Large intestine (tissue), 3 donors: ENCODE results near the gene SARNP. TPM values are rescaled to one million over a fixed set of nuclear protein-coding genes. Genes with fewer than 3 reads are reported as not detected.
A peak's percentile ranks its signal among the peaks of the same experiment; 100 is the strongest.

Experiments
- DNase-seq, 2 donors: peaks; one replicate each; pipeline versions ENCODE4 v3.0.0 to v3.0.0-alpha.2; 2013
- H3K27ac ChIP-seq: one replicate; pipeline ENCODE4 v1.5.1; 2013; ENCODE audit warnings: low read length
- H3K27me3 ChIP-seq: 2 replicates; pipeline ENCODE4 v1.6.1; 2013; ENCODE audit warnings: low read length; ENCODE audit not compliant: control insufficient read depth, insufficient read depth
- H3K36me3 ChIP-seq: 2 replicates; pipeline ENCODE4 v1.6.1; 2013; ENCODE audit warnings: low read length; ENCODE audit not compliant: control insufficient read depth, insufficient read depth
- H3K4me1 ChIP-seq: one replicate; pipeline ENCODE4 v1.6.1; 2013; ENCODE audit warnings: low read length; ENCODE audit not compliant: control insufficient read depth, insufficient read depth
- H3K4me3 ChIP-seq: one replicate; pipeline ENCODE4 v1.5.1; 2013; ENCODE audit warnings: low read length
- H3K9me3 ChIP-seq: one replicate; pipeline ENCODE4 v1.6.1; 2013; ENCODE audit warnings: mild to moderate bottlenecking, low read depth, low read length, moderate library complexity; ENCODE audit not compliant: control insufficient read depth
- WGBS: methylation state at CpG from one replicate; pipeline ENCODE4 v1.1.5; 2013; ENCODE audit warnings: low lambda C conversion rate; ENCODE audit not compliant: insufficient coverage; 5-methylcytosine and 5-hydroxymethylcytosine counted together
- polyA plus RNA-seq: library from polyadenylated mRNA; unstranded; fragments of 120-200 nt; gene quantifications from one replicate; pipeline ENCODE4 v1.2.1, GENCODE V29; 2013

Gene SARNP
- polyA plus RNA-seq, 1 donor = 71.4 TPM

- no peak overlapping the region for H3K4me3 ChIP-seq
- WGBS = no CpG with 5 or more reads among the region's 3 CpGs
- H3K27me3 ChIP-seq = no peaks in the 10 kb centered on the region
- H3K27ac ChIP-seq = no peak overlapping the region
- no peaks in the 10 kb centered on the region for H3K36me3 ChIP-seq
- no peaks in the 10 kb centered on the region for H3K9me3 ChIP-seq
- peaks cover 16% of the 10 kb centered on the region for H3K4me1 ChIP-seq
- DNase-seq = no peak
Observed at GRCh38 chr12:55736076-55736475, 81.4 kb downstream of the SARNP start.

GRCh38 chr12:55734595-55734994 is 82.9 kb downstream of the SARNP start:
- no CpG with 5 or more reads among the region's 3 CpGs for WGBS
- no peaks in the 10 kb centered on the region for H3K27me3 ChIP-seq

GRCh38 chr12:55733858-55734257 is 83.7 kb downstream of the SARNP start:
- H3K4me1 ChIP-seq = peaks cover 25% of the 10 kb centered on the region
- H3K27ac ChIP-seq = no peak overlapping the region
- no CpG with 5 or more reads among the region's 2 CpGs for WGBS
- no peak for DNase-seq
- no peaks in the 10 kb centered on the region for H3K9me3 ChIP-seq
- H3K27me3 ChIP-seq = no peaks in the 10 kb centered on the region
- H3K4me3 ChIP-seq = no peak overlapping the region
- H3K36me3 ChIP-seq = no peaks in the 10 kb centered on the region

More at GRCh38 chr12:55734595-55734994, 82.9 kb downstream of the SARNP start:
- no peak for DNase-seq
- no peak overlapping the region for H3K4me3 ChIP-seq
- no peak overlapping the region for H3K27ac ChIP-seq
- H3K9me3 ChIP-seq = no peaks in the 10 kb centered on the region
- no peaks in the 10 kb centered on the region for H3K36me3 ChIP-seq
- peaks cover 25% of the 10 kb centered on the region for H3K4me1 ChIP-seq

- H3K36me3 ChIP-seq = no peaks in the 10 kb centered on the region
- peaks cover 23% of the 10 kb centered on the region for H3K4me1 ChIP-seq
- no peak for DNase-seq
- WGBS = no CpG with 5 or more reads among the region's 14 CpGs
- H3K9me3 ChIP-seq = no peaks in the 10 kb centered on the region
- no peak overlapping the region for H3K4me3 ChIP-seq
- H3K27ac ChIP-seq = no peak overlapping the region
- no peaks in the 10 kb centered on the region for H3K27me3 ChIP-seq
Observed at GRCh38 chr12:55733021-55733555, 84.4 kb downstream of the SARNP start.

- Histone ChIP-seq H3K27ac (no peak overlapping the region), H3K4me1 (peaks cover 18% of the 10 kb centered on the region), H3K9me3 (no peaks in the 10 kb centered on the region), H3K4me3 (no peak overlapping the region), H3K27me3 (no peaks in the 10 kb centered on the region), H3K36me3 (no peaks in the 10 kb centered on the region)
- WGBS = no CpG with 5 or more reads among the region's 4 CpGs
- DNase-seq = no peak
Observed at GRCh38 chr12:55732288-55732687, 85.2 kb downstream of the SARNP start.

GRCh38 chr12:55729819-55730818 is 87.4 kb downstream of the SARNP start:
- Histone ChIP-seq H3K27me3 (no peaks in the 10 kb centered on the region), H3K36me3 (peaks cover 21% of the 10 kb centered on the region), H3K9me3 (no peaks in the 10 kb centered on the region), H3K4me1 (peaks cover 31% of the 10 kb centered on the region), H3K27ac (peak overlapping the region; percentile 97), H3K4me3 (peak overlapping the region; percentile 96)
- 58% methylated on average over 2 of the region's 19 CpGs for WGBS
- DNase-seq = no peak

GRCh38 chr12:55728939-55729818 is 88.3 kb downstream of the SARNP start, which contains the start of gene CD63:
CD63 (minus strand) TSS chr12:55729009; CDS start chr12:55728341, 668 bp downstream.
- DNase-seq = peak; percentile 88 to 94
- Histone ChIP-seq H3K9me3 (no peaks in the 10 kb centered on the region), H3K4me1 (peaks cover 36% of the 10 kb centered on the region), H3K27me3 (no peaks in the 10 kb centered on the region), H3K36me3 (peaks cover 31% of the 10 kb centered on the region), H3K4me3 (peak within 1 kb of the TSS; percentile 96), H3K27ac (peak within 1 kb of the TSS; percentile 97)
- WGBS = no CpG with 5 or more reads among the region's 61 CpGs

- H3K36me3 ChIP-seq = peaks cover 38% of the 10 kb centered on the region
- peaks cover 44% of the 10 kb centered on the region for H3K4me1 ChIP-seq
- H3K4me3 ChIP-seq = peak overlapping the region; percentile 96
- peak; percentile 72 to 84 for DNase-seq
- H3K27ac ChIP-seq = peak overlapping the region; percentile 97
- no CpG with 5 or more reads among the region's 61 CpGs for WGBS
- no peaks in the 10 kb centered on the region for H3K9me3 ChIP-seq
- no peaks in the 10 kb centered on the region for H3K27me3 ChIP-seq
Observed at GRCh38 chr12:55728186-55728938, 89.2 kb downstream of the SARNP start.

GRCh38 chr12:55727643-55728185 is 89.8 kb downstream of the SARNP start:
- H3K27ac ChIP-seq = peak overlapping the region; percentile 97
- H3K4me1 ChIP-seq = peaks cover 46% of the 10 kb centered on the region
- H3K36me3 ChIP-seq = peaks cover 44% of the 10 kb centered on the region
- WGBS = no CpG with 5 or more reads among the region's 9 CpGs
- DNase-seq = peak in 1 of 2 donors; percentile 73
- no peaks in the 10 kb centered on the region for H3K9me3 ChIP-seq
- H3K27me3 ChIP-seq = no peaks in the 10 kb centered on the region
- peak overlapping the region; percentile 96 for H3K4me3 ChIP-seq
